HFF-Myc (cell line): Measurements from ENCODE around the gene SSC5D.

Experiments used
- DNase-seq: peaks from one replicate; pipeline ENCODE4 v3.0.0-alpha.2; 2011; ENCODE audit warnings: low read depth; ENCODE audit errors: extremely low read depth
- H3K4me3 ChIP-seq: replicated peaks from 2 replicates; pipeline ENCODE4 v1.5.1; 2011; ENCODE audit warnings: low read depth, mild to moderate bottlenecking, control low read depth, low read length
- CTCF ChIP-seq: IDR thresholded peaks from 2 replicates; pipeline ENCODE4 v1.5.1; 2012; ENCODE audit warnings: mild to moderate bottlenecking, low read depth, low read length, control low read depth; ENCODE audit errors: missing control alignments

The SSC5D gene

GRCh38 chr19:55546011-55546410 is 57.8 kb downstream of the SSC5D start:
- no peak overlapping the region for H3K4me3 ChIP-seq
- TF ChIP-seq CTCF, result no peak
- no peak for DNase-seq

GRCh38 chr19:55546822-55547614 is 58.8 kb downstream of the SSC5D start:
- H3K4me3 ChIP-seq, result no peak overlapping the region
- no peak for TF ChIP-seq CTCF
- no peak for DNase-seq

- no peak for DNase-seq
- H3K4me3 ChIP-seq, result peak overlapping the region; percentile 23
- no peak for TF ChIP-seq CTCF
Observed at GRCh38 chr19:55549500-55550320, 61.5 kb downstream of the SSC5D start.

GRCh38 chr19:55550321-55550650 is 62.0 kb downstream of the SSC5D start:
- DNase-seq, result no peak
- TF ChIP-seq CTCF, result no peak
- peak overlapping the region; percentile 23; the same call in 1 of the 2 replicates for H3K4me3 ChIP-seq

- no peak for TF ChIP-seq CTCF
- DNase-seq, result no peak
- no peak overlapping the region for H3K4me3 ChIP-seq
Observed at GRCh38 chr19:55552206-55552605, 64.0 kb downstream of the SSC5D start.

- no peak overlapping the region for H3K4me3 ChIP-seq
- TF ChIP-seq CTCF, result no peak
- DNase-seq, result no peak
Observed at GRCh38 chr19:55552620-55553019, 64.4 kb downstream of the SSC5D start.
